ENCODE data around the gene SIGLEC12. TPM values are rescaled to one million over a fixed set of nuclear protein-coding genes. Genes with fewer than 3 reads are reported as not detected.

The SIGLEC12 gene
- total and polyA plus RNA-seq, 8 donors: 0.12 to 0.19 (median 0.14) TPM; not detected in 5

DNA sequence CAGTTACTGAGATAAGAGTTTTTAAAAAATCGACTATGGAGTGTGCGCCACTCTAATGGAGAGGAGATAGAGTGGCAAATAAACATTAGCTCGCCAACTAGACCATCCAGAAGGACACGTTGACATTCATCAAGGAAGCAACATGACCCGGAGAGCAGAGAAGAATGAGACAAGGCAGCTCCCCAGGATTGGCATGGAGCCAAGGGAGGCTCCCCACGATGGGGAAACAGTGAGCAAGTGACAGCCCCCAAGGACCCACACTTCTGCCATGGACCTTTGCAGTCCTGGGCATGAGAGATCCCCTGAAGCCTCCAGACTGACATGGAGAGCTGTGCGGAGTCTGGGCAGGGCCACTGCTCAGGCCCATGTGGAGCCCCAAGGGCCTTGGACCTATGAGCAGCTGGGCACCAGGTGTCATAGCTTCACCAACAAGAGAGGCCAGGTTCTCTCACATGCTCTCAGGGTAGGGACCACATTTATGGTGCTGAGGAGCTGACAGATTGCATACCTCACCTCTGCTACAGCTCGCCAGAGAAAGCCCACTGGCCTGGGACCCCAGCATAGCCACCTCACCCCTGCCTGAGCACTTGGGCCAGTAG lies 23.2 kb upstream of the SIGLEC12 start:
- H3K4me1 ChIP-seq: no peaks in the 10 kb centered on the region
- DNase-seq (no peak), ATAC-seq (no peak), FAIRE-seq (no peak)
- no peaks in the 10 kb centered on the region for H3K27me3 ChIP-seq
- H3K27ac ChIP-seq: no peak overlapping the region
- no peak overlapping the region for H3K4me3 ChIP-seq
- TF ChIP-seq, protein P1, sequence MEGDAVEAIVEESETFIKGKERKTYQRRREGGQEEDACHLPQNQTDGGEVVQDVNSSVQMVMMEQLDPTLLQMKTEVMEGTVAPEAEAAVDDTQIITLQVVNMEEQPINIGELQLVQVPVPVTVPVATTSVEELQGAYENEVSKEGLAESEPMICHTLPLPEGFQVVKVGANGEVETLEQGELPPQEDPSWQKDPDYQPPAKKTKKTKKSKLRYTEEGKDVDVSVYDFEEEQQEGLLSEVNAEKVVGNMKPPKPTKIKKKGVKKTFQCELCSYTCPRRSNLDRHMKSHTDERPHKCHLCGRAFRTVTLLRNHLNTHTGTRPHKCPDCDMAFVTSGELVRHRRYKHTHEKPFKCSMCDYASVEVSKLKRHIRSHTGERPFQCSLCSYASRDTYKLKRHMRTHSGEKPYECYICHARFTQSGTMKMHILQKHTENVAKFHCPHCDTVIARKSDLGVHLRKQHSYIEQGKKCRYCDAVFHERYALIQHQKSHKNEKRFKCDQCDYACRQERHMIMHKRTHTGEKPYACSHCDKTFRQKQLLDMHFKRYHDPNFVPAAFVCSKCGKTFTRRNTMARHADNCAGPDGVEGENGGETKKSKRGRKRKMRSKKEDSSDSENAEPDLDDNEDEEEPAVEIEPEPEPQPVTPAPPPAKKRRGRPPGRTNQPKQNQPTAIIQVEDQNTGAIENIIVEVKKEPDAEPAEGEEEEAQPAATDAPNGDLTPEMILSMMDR (IDR thresholded peaks at IDR 0.05): no peak
- H3K9me3 ChIP-seq: no peaks in the 10 kb centered on the region
- intact Hi-C loops (cut with DNase I): no loop called here
- 55 to 58% methylated on average over 8 of the region's 8 CpGs for WGBS, 2 donors
- H3K36me3 ChIP-seq: no peaks in the 10 kb centered on the region

DNA sequence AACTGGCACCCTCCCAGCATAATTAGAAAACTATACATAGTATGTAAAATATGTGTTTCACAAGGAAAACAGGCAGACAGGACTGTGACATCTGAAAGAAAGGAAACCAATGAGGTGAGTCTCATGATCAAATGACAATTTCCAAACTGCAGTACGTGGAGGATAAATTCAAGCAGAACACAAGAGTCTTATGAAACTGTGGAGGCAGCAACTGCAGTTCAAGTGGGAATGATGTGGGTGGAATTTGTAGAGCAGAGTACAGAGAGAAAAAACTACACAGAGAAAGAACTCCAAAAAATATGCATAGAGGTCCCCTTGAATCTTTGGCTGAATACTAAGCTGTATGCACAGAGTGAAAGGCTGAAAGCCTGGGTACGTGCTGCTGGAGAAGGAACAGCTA lies 20.2 kb upstream of the SIGLEC12 start:
- 34 to 36% methylated on average over 2 of the region's 2 CpGs for WGBS, 2 donors
- H3K27me3 ChIP-seq: no peaks in the 10 kb centered on the region
- no peaks in the 10 kb centered on the region for H3K36me3 ChIP-seq
- DNase-seq: no peak
- H3K9me3 ChIP-seq: no peaks in the 10 kb centered on the region
- no peak overlapping the region for H3K4me3 ChIP-seq
- no peaks in the 10 kb centered on the region for H3K4me1 ChIP-seq
- no peak for FAIRE-seq
- TF ChIP-seq, protein P1 (IDR thresholded peaks at IDR 0.05): no peak
- intact Hi-C loops (cut with DNase I): no loop called here
- no peak overlapping the region for H3K27ac ChIP-seq
- no peak for ATAC-seq

DNA sequence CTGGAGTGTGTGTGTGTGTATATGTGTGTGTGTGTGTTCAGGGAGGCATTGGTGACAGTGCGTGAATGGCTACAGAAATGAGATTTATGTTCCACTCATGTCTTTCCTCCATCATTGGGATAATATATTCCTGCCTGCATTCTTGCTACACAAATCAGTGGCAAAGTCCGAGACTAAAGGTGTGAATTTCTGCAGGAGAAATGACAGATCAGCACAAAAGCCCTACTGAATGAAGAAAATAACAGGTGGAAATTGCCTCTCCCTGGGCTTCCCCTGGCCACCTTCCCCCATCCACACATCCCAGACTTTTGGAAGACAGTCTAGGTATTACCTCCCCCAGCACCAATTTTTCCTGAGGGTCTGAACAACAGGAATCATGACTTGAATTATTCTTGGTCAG lies 19.8 kb upstream of the SIGLEC12 start:
- Histone ChIP-seq H3K27ac (no peak overlapping the region), H3K36me3 (no peaks in the 10 kb centered on the region), H3K9me3 (no peaks in the 10 kb centered on the region), H3K27me3 (no peaks in the 10 kb centered on the region), H3K4me1 (no peaks in the 10 kb centered on the region), H3K4me3 (no peak overlapping the region)
- FAIRE-seq: no peak
- 52 to 72% methylated on average over 2 of the region's 2 CpGs for WGBS, 2 donors
- TF ChIP-seq, protein P1 (IDR thresholded peaks at IDR 0.05): no peak
- no peak for ATAC-seq
- DNase-seq: no peak
- intact Hi-C loops (cut with DNase I): no loop called here

DNA sequence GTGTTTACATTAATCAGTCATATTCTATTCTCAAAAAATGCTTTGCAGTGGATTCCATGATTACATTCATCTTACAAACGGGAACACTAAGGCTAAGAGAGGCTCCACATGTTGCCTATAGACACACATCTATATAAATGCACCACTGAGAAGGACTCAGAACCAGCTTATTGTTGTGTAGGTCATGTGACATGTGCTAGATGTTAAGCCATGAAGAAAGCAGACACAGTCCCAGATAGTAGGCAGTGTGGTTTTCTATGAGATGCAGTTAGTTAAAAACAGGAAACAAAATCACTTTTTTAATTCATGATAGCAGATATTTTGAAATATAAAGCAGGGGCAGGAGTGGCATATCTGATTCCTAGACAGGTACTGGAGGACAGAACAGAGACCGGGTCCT lies 19.1 kb upstream of the SIGLEC12 start:
- Histone ChIP-seq H3K4me3 (no peak overlapping the region), H3K36me3 (no peaks in the 10 kb centered on the region), H3K9me3 (no peaks in the 10 kb centered on the region), H3K27ac (no peak overlapping the region), H3K4me1 (no peaks in the 10 kb centered on the region), H3K27me3 (no peaks in the 10 kb centered on the region)
- intact Hi-C loops (cut with DNase I): no loop called here
- ATAC-seq (no peak), FAIRE-seq (no peak), DNase-seq (no peak)
- WGBS, 2 donors: 33 to 36% methylated on average over 2 of the region's 2 CpGs
- TF ChIP-seq, protein P1 (IDR thresholded peaks at IDR 0.05): no peak

DNA sequence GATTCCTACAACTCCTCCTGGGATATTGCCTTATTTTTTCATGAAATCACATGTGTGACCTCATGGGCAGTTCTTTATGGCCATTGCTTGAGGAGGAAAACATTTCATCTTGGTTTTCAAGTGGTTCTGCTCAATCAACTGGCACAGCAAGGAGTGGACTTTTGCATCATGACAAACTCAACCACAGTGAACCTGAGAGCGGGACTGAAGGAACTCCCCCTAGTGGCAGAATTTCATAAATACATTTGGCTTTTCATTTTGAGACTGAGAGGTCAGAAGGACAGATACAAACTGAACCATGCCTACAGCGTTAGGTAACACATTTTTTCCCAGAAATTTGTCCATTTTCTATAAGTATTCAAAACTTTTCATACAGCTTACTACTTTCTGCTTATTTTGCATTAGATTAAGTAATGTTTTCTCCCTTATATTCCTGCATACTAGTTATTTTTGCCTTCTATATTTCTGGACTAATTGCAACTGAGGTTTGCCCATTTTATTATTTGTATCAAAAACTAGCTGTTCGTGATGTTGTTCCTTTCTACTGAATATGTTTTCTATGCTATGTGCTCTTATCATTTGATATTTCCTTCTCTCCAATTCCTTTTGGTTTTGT lies 13.4 kb upstream of the SIGLEC12 start:
- no peak for DNase-seq
- Histone ChIP-seq H3K27me3 (no peaks in the 10 kb centered on the region), H3K4me1 (no peaks in the 10 kb centered on the region), H3K36me3 (no peaks in the 10 kb centered on the region), H3K4me3 (no peak overlapping the region), H3K27ac (no peak overlapping the region), H3K9me3 (no peaks in the 10 kb centered on the region)
- peak; percentile 41 for FAIRE-seq
- TF ChIP-seq, protein P1 (IDR thresholded peaks at IDR 0.05): peak; percentile 60 to 81 (median 74)
- peak in 3 of 4 donors; percentile 62 to 78 (median 70) for ATAC-seq
- intact Hi-C loops (cut with DNase I): no loop called here
- 11% methylated on average over 3 of the region's 3 CpGs for WGBS, 2 donors

Measured in pancreas (tissue), 10 donors.